ENCODE data around the gene SYTL3. TPM values are rescaled to one million over a fixed set of nuclear protein-coding genes. Genes with fewer than 3 reads are reported as not detected.

The SYTL3 gene
- total RNA-seq, 1 experiment from 2014 or later: 0.09 TPM

DNA sequence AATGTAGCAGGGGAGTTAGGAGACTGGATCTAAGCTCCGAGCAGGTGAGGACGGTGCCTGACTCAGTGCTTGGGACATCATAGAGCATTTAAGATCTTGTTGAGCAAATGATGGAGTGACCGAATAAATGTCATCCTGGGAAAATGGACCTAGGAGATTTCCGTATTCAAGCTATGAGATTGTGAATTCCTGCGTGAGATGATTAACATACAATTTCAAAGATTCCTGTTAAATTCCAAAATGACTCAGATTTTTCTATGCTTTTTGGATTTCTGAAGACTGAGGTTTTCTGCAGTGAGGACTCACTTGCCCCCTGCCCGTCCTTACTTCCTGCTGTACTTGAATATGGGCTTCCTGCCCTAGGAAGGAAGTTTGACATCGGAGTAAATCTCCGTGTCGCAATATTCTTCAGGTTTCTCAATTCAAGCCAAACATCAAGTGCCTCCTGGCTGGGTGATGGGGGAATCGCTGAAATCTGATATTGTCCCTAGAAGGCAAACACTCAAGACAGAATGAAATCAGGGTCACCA lies 5.2 kb downstream of the SYTL3 start:
- H3K27ac ChIP-seq (ENCODE audit: insufficient read length, low read depth, low read length): no peak overlapping the region
- DNase-seq: no peak

More for the DNA sequence above, 5.2 kb downstream of the SYTL3 start:
- Histone ChIP-seq H4K5ac (ENCODE audit: insufficient read length, low read depth, low read length) (no peak overlapping the region), H3K79me1 (ENCODE audit: insufficient read depth, low read depth, low read length, poor library complexity, severe bottlenecking) (no peaks in the 10 kb centered on the region), H3K23me2 (ENCODE audit: insufficient read length, low read depth, low read length, poor library complexity, severe bottlenecking) (no peaks in the 10 kb centered on the region), H3K9ac (ENCODE audit: extremely low read depth, insufficient read length, low read length) (no peak overlapping the region), H2AK5ac (ENCODE audit: insufficient read length, low read length) (no peak overlapping the region), H2BK12ac (ENCODE audit: insufficient read length, low read depth, low read length) (no peak overlapping the region), H3K27me3 (ENCODE audit: insufficient read depth, low read length) (no peaks in the 10 kb centered on the region), H4K8ac (replicated peaks; ENCODE audit: insufficient read length, low read depth, low read length) (no peak overlapping the region), H3K4ac (ENCODE audit: low read depth, low read length) (no peak overlapping the region), H3K23ac (ENCODE audit: insufficient read length, low read depth, low read length) (no peak overlapping the region), H2BK15ac (ENCODE audit: low read depth, low read length) (no peak overlapping the region), H3K14ac (ENCODE audit: insufficient read depth, low read length) (no peak overlapping the region), H3T11ph (ENCODE audit: low read length) (no peak overlapping the region), H4K91ac (ENCODE audit: insufficient read length, low read depth, low read length) (no peak overlapping the region), H2BK20ac (ENCODE audit: low read depth, low read length, poor library complexity, severe bottlenecking) (no peak overlapping the region), H3K4me2 (ENCODE audit: insufficient read depth, insufficient read length, low read length) (no peak overlapping the region), H3K79me2 (ENCODE audit: insufficient read depth, low read length) (no peaks in the 10 kb centered on the region), H3K56ac (ENCODE audit: insufficient read length, low read depth, low read length) (no peak overlapping the region), H2AFZ (ENCODE audit: low read length) (no peak overlapping the region), H3K4me1 (ENCODE audit: insufficient read depth, low read length) (no peaks in the 10 kb centered on the region), H3K9me3 (ENCODE audit: control insufficient read depth, low read depth, low read length) (no peaks in the 10 kb centered on the region), H2BK120ac (ENCODE audit: low read depth, low read length, poor library complexity, severe bottlenecking) (no peak overlapping the region), H3K18ac (ENCODE audit: insufficient read length, low read depth, low read length) (no peak overlapping the region), H2BK5ac (ENCODE audit: insufficient read length, low read length) (no peak overlapping the region), H4K20me1 (ENCODE audit: control insufficient read depth, insufficient read depth, insufficient read length) (peaks cover 2% of the 10 kb centered on the region)
- H3K36me3 Mint-ChIP-seq (ENCODE audit: insufficient read depth in 1 of 3, low read depth in 3 of 3): no peaks in the 10 kb centered on the region
- H3K4me1 Mint-ChIP-seq: peaks cover 26 to 28% of the 10 kb centered on the region in 2 experiments
- no CpG with 5 or more reads among the region's 10 CpGs for WGBS (ENCODE audit: extremely low coverage, insufficient read length, low lambda C conversion rate)
- H3K9me3 Mint-ChIP-seq: no peaks in the 10 kb centered on the region
- 0 out of 7 replicates have a peak overlapping the region, but pooled peaks of 1 of the 3 experiments have one; percentile 5 for H3K27ac Mint-ChIP-seq
- H3K27me3 Mint-ChIP-seq (ENCODE audit: low read depth): peaks cover 3% of the 10 kb centered on the region
- TF ChIP-seq, protein P1, sequence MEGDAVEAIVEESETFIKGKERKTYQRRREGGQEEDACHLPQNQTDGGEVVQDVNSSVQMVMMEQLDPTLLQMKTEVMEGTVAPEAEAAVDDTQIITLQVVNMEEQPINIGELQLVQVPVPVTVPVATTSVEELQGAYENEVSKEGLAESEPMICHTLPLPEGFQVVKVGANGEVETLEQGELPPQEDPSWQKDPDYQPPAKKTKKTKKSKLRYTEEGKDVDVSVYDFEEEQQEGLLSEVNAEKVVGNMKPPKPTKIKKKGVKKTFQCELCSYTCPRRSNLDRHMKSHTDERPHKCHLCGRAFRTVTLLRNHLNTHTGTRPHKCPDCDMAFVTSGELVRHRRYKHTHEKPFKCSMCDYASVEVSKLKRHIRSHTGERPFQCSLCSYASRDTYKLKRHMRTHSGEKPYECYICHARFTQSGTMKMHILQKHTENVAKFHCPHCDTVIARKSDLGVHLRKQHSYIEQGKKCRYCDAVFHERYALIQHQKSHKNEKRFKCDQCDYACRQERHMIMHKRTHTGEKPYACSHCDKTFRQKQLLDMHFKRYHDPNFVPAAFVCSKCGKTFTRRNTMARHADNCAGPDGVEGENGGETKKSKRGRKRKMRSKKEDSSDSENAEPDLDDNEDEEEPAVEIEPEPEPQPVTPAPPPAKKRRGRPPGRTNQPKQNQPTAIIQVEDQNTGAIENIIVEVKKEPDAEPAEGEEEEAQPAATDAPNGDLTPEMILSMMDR (conservative IDR thresholded peaks at IDR 0.05): no peak
- no peak overlapping the region for H3K4me3 Mint-ChIP-seq

Measured in H9 (cell line).